H9 (cell line): ENCODE data around the gene FBXO30. TPM values are rescaled to one million over a fixed set of nuclear protein-coding genes. Genes with fewer than 3 reads are reported as not detected.

Source experiments
- DNase-seq: peaks from one replicate; pipeline ENCODE4 v3.0.0-alpha.2; 2017
- H2AFZ ChIP-seq: one replicate; pipeline ENCODE4 v1.6.1; 2013; ENCODE audit warnings: mild to moderate bottlenecking, low read length, control low read depth, moderate library complexity
- H2AK5ac ChIP-seq: 2 replicates; pipeline ENCODE4 v1.6.1; 2013; ENCODE audit warnings: low read length, control low read depth, mixed read lengths; ENCODE audit not compliant: insufficient read length
- H2BK120ac ChIP-seq: one replicate; pipeline ENCODE4 v1.6.1; 2013; ENCODE audit warnings: low read depth, mild to moderate bottlenecking, low read length, control low read depth, inconsistent platforms; ENCODE audit not compliant: poor library complexity, severe bottlenecking
- H2BK12ac ChIP-seq: 2 replicates; pipeline ENCODE4 v1.6.1; 2013; ENCODE audit warnings: low read length, control low read depth, mixed read lengths, low read depth; ENCODE audit not compliant: insufficient read length
- H2BK15ac ChIP-seq: 2 replicates; pipeline ENCODE4 v1.6.1; 2013; ENCODE audit warnings: low read depth, low read length, control low read depth
- H2BK20ac ChIP-seq: one replicate; pipeline ENCODE4 v1.6.1; 2013; ENCODE audit warnings: low read depth, mild to moderate bottlenecking, low read length, control low read depth, inconsistent platforms; ENCODE audit not compliant: poor library complexity, severe bottlenecking
- H2BK5ac ChIP-seq: 2 replicates; pipeline ENCODE4 v1.6.1; 2013; ENCODE audit warnings: low read length, control low read depth, mixed read lengths; ENCODE audit not compliant: insufficient read length
- H3K14ac ChIP-seq: 2 replicates; pipeline ENCODE4 v1.6.1; 2013; ENCODE audit warnings: low read length, control low read depth; ENCODE audit not compliant: insufficient read depth
- H3K18ac ChIP-seq: 2 replicates; pipeline ENCODE4 v1.6.1; 2013; ENCODE audit warnings: low read depth, mild to moderate bottlenecking, mixed read lengths, low read length, control low read depth; ENCODE audit not compliant: insufficient read length
- H3K23ac ChIP-seq: 2 replicates; pipeline ENCODE4 v1.6.1; 2013; ENCODE audit warnings: low read length, control low read depth, mixed read lengths, low read depth; ENCODE audit not compliant: insufficient read length
- H3K23me2 ChIP-seq: 2 replicates; pipeline ENCODE4 v1.6.1; 2013; ENCODE audit warnings: low read depth, mild to moderate bottlenecking, mixed read lengths, low read length, control low read depth; ENCODE audit not compliant: insufficient read length, poor library complexity, severe bottlenecking
- H3K27ac ChIP-seq: 2 replicates; pipeline ENCODE4 v1.5.1; 2013; ENCODE audit warnings: low read length, control low read depth, mixed read lengths, low read depth; ENCODE audit not compliant: insufficient read length
- H3K27me3 ChIP-seq: 2 replicates; pipeline ENCODE4 v1.6.1; 2013; ENCODE audit warnings: low read length, control low read depth, inconsistent platforms; ENCODE audit not compliant: insufficient read depth
- H3K4ac ChIP-seq: 2 replicates; pipeline ENCODE4 v1.6.1; 2013; ENCODE audit warnings: low read depth, mild to moderate bottlenecking, control low read depth, inconsistent platforms, low read length, moderate library complexity
- H3K4me1 ChIP-seq: 2 replicates; pipeline ENCODE4 v1.6.1; 2013; ENCODE audit warnings: low read length, control low read depth, inconsistent platforms; ENCODE audit not compliant: insufficient read depth
- H3K4me2 ChIP-seq: 2 replicates; pipeline ENCODE4 v1.6.1; 2013; ENCODE audit warnings: low read length, control low read depth, mixed read lengths; ENCODE audit not compliant: insufficient read length, insufficient read depth
- H3K56ac ChIP-seq: 2 replicates; pipeline ENCODE4 v1.6.1; 2013; ENCODE audit warnings: low read depth, mild to moderate bottlenecking, mixed read lengths, low read length, control low read depth; ENCODE audit not compliant: insufficient read length
- H3K79me1 ChIP-seq: 2 replicates; pipeline ENCODE4 v1.6.1; 2013; ENCODE audit warnings: low read depth, mild to moderate bottlenecking, moderate library complexity, low read length, control low read depth, inconsistent platforms; ENCODE audit not compliant: insufficient read depth, poor library complexity, severe bottlenecking
- H3K79me2 ChIP-seq: 2 replicates; pipeline ENCODE4 v1.6.1; 2013; ENCODE audit warnings: low read length, control low read depth, inconsistent platforms; ENCODE audit not compliant: insufficient read depth
- H3K9ac ChIP-seq: 2 replicates; pipeline ENCODE4 v1.6.1; 2013; ENCODE audit warnings: low read length, control low read depth, mixed read lengths; ENCODE audit not compliant: insufficient read length; ENCODE audit errors: extremely low read depth
- H3K9me3 ChIP-seq: one replicate; pipeline ENCODE4 v1.6.1; 2013; ENCODE audit warnings: low read depth, low read length, inconsistent platforms; ENCODE audit not compliant: control insufficient read depth
- H3T11ph ChIP-seq: one replicate; pipeline ENCODE4 v1.6.1; 2013; ENCODE audit warnings: mild to moderate bottlenecking, low read length, control low read depth, inconsistent platforms
- H4K20me1 ChIP-seq: one replicate; pipeline ENCODE4 v1.6.1; 2013; ENCODE audit not compliant: control insufficient read depth, insufficient read length, insufficient read depth
- H4K5ac ChIP-seq: 2 replicates; pipeline ENCODE4 v1.6.1; 2013; ENCODE audit warnings: low read depth, mild to moderate bottlenecking, mixed read lengths, low read length, control low read depth; ENCODE audit not compliant: insufficient read length
- H4K8ac ChIP-seq: replicated peaks from 2 replicates; pipeline ENCODE4 v1.6.1; 2013; ENCODE audit warnings: low read length, control low read depth, mixed read lengths, low read depth; ENCODE audit not compliant: insufficient read length
- H4K91ac ChIP-seq: 2 replicates; pipeline ENCODE4 v1.6.1; 2013; ENCODE audit warnings: low read depth, mild to moderate bottlenecking, moderate library complexity, mixed read lengths, low read length, control low read depth; ENCODE audit not compliant: insufficient read length
- H3K27ac Mint-ChIP-seq, 3 experiments: 2 replicates in 2 of 3; 3 replicates in 1 of 3; pipeline ENCODE4 v1.8.0; 2020 to 2021; ENCODE audit warnings: mixed read lengths in 3 of 3, mild to moderate bottlenecking in 1 of 3, moderate library complexity in 1 of 3
- H3K27me3 Mint-ChIP-seq: 2 replicates; pipeline ENCODE4 v1.8.0; 2021; ENCODE audit warnings: low read depth, mild to moderate bottlenecking, moderate library complexity, mixed read lengths
- H3K36me3 Mint-ChIP-seq, 3 experiments: 2 replicates in 2 of 3; 3 replicates in 1 of 3; pipeline ENCODE4 v1.8.0; 2020 to 2021; ENCODE audit warnings: low read depth in 3 of 3, mixed read lengths in 3 of 3; ENCODE audit not compliant: insufficient read depth in 1 of 3
- H3K4me1 Mint-ChIP-seq, 2 experiments: 2 replicates each; pipeline ENCODE4 v1.8.0; 2020; ENCODE audit warnings: mixed read lengths in 2 of 2
- H3K4me3 Mint-ChIP-seq, 2 experiments: 2 replicates in 1 of 2; 3 replicates in 1 of 2; pipeline ENCODE4 v1.8.0; 2020 to 2021; ENCODE audit warnings: mild to moderate bottlenecking in 2 of 2, mixed read lengths in 2 of 2, moderate library complexity in 1 of 2
- H3K9me3 Mint-ChIP-seq, 2 experiments: 2 replicates in 1 of 2; 3 replicates in 1 of 2; pipeline ENCODE4 v1.8.0; 2020; ENCODE audit warnings: mild to moderate bottlenecking in 2 of 2, mixed read lengths in 2 of 2, moderate library complexity in 1 of 2
- CTCF ChIP-seq: fragments of 200-600 bp; sonication (generic); conservative IDR thresholded peaks from 3 replicates; pipeline ENCODE4 v1.8.0; 2021; ENCODE audit warnings: antibody characterized with exemption, mild to moderate bottlenecking
- total RNA-seq: library from RNA; stranded (reverse); gene quantifications from 2 replicates; pipeline ENCODE4 v1.2.1, GENCODE V29; 2021

Gene FBXO30
- total RNA-seq, 1 experiment from 2014 or later = 16.9 TPM

DNA sequence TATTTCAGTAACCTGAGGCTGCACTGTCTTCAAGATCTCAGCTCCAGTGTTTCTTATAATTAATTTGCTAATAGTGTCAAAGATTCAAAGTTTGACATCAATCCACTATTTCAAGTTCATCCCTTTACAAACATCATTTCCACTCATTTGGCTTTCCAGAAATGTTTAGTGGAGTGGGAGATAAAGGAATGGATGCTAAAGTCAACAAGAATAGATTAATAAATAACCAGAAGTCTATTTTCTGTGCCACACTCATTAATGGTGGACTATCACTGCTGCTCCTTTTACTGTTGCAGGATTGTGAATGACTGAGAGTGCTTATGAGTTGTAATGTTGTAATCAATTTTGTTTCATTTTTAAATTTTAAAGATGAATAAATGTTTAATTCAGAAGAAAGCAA is 50.9 kb downstream of the FBXO30 start:
- Mint-ChIP-seq H3K4me1 (peaks cover 0 to 4% of the 10 kb centered on the region in 2 experiments; a peak in 2 of 4 replicates), H3K27me3 (no peaks in the 10 kb centered on the region; the same call in 1 of the 2 replicates), H3K36me3 (no peaks in the 10 kb centered on the region; a peak in 1 of 7 replicates), H3K9me3 (peaks cover 4 to 5% of the 10 kb centered on the region in 2 experiments; a peak in 2 of 5 replicates), H3K4me3 (no peak overlapping the region), H3K27ac (no peak overlapping the region)
- no peak overlapping the region for H4K5ac ChIP-seq
- H3K4me1 ChIP-seq = no peaks in the 10 kb centered on the region
- H3T11ph ChIP-seq = no peak overlapping the region
- H2BK12ac ChIP-seq = no peak overlapping the region
- H3K9me3 ChIP-seq = no peaks in the 10 kb centered on the region
- H3K14ac ChIP-seq = no peak overlapping the region
- no peak overlapping the region for H3K23ac ChIP-seq
- no peak overlapping the region for H3K9ac ChIP-seq
- no peaks in the 10 kb centered on the region for H3K79me1 ChIP-seq
- H4K20me1 ChIP-seq = no peaks in the 10 kb centered on the region
- H3K27me3 ChIP-seq = no peaks in the 10 kb centered on the region
- TF ChIP-seq CTCF = no peak
- no peak overlapping the region for H3K18ac ChIP-seq
- H2BK15ac ChIP-seq = no peak overlapping the region
- no peak overlapping the region for H3K4me2 ChIP-seq
- H3K4ac ChIP-seq = no peak overlapping the region
- no peak overlapping the region for H3K56ac ChIP-seq
- H3K27ac ChIP-seq = no peak overlapping the region
- no peak overlapping the region for H4K91ac ChIP-seq
- no peak overlapping the region for H2BK120ac ChIP-seq
- no peak overlapping the region for H2AFZ ChIP-seq
- H2BK20ac ChIP-seq = no peak overlapping the region
- DNase-seq = no peak
- H4K8ac ChIP-seq = no peak overlapping the region
- H3K23me2 ChIP-seq = no peaks in the 10 kb centered on the region
- H2BK5ac ChIP-seq = no peak overlapping the region
- no peak overlapping the region for H2AK5ac ChIP-seq
- H3K79me2 ChIP-seq = no peaks in the 10 kb centered on the region
